ENCODE measurements around the gene AOC3.

AOC3 gene

GRCh38 chr17:42827472-42827871 lies 23.5 kb upstream of the AOC3 start:
- Histone ChIP-seq H3K4me1 (ENCODE audit: control insufficient read depth, insufficient read depth, low read length) (peaks cover 6% of the 10 kb centered on the region; the same call in 1 of the 2 replicates), H3K27ac (ENCODE audit: low read depth, low read length) (no peak overlapping the region), H3K9me3 (ENCODE audit: control insufficient read depth, insufficient read depth, low read depth, low read length) (no peaks in the 10 kb centered on the region), H3K36me3 (ENCODE audit: control insufficient read depth, insufficient read depth, low read length) (no peaks in the 10 kb centered on the region), H3K9ac (ENCODE audit: low read length) (no peak overlapping the region), H3K27me3 (ENCODE audit: control insufficient read depth, insufficient read depth, low read length) (peaks cover 12% of the 10 kb centered on the region; the same call in 1 of the 2 replicates), H3K4me3 (ENCODE audit: low read depth, low read length) (no peak overlapping the region)

GRCh38 chr17:42830971-42831370 lies 20.0 kb upstream of the AOC3 start:
- Histone ChIP-seq H3K27ac (ENCODE audit: low read depth, low read length) (no peak overlapping the region), H3K4me3 (ENCODE audit: low read depth, low read length) (no peak overlapping the region), H3K4me1 (ENCODE audit: control insufficient read depth, insufficient read depth, low read length) (peaks cover 7% of the 10 kb centered on the region; the same call in 1 of the 2 replicates), H3K27me3 (ENCODE audit: control insufficient read depth, insufficient read depth, low read length) (peaks cover 12% of the 10 kb centered on the region; the same call in 1 of the 2 replicates), H3K9ac (ENCODE audit: low read length) (no peak overlapping the region), H3K9me3 (ENCODE audit: control insufficient read depth, insufficient read depth, low read depth, low read length) (no peaks in the 10 kb centered on the region), H3K36me3 (ENCODE audit: control insufficient read depth, insufficient read depth, low read length) (peaks cover 16% of the 10 kb centered on the region)

GRCh38 chr17:42832213-42832933 lies 18.6 kb upstream of the AOC3 start:
- peak overlapping the region; percentile 93 for H3K9ac ChIP-seq (ENCODE audit: low read length)
- peaks cover 7% of the 10 kb centered on the region; the same call in 1 of the 2 replicates for H3K4me1 ChIP-seq (ENCODE audit: control insufficient read depth, insufficient read depth, low read length)
- peak overlapping the region; percentile 86 for H3K27ac ChIP-seq (ENCODE audit: low read depth, low read length)
- peaks cover 7% of the 10 kb centered on the region; the same call in 1 of the 2 replicates for H3K27me3 ChIP-seq (ENCODE audit: control insufficient read depth, insufficient read depth, low read length)
- peak overlapping the region; percentile 83 for H3K4me3 ChIP-seq (ENCODE audit: low read depth, low read length)
- H3K36me3 ChIP-seq (ENCODE audit: control insufficient read depth, insufficient read depth, low read length): peaks cover 26% of the 10 kb centered on the region
- H3K9me3 ChIP-seq (ENCODE audit: control insufficient read depth, insufficient read depth, low read depth, low read length): no peaks in the 10 kb centered on the region

GRCh38 chr17:42832934-42833766 lies 17.8 kb upstream of the AOC3 start, which contains the start of gene PSME3:
PSME3 (plus strand) TSS chr17:42833397; CDS start chr17:42833632, 235 bp downstream.
- peak within 1 kb of the TSS; percentile 86 for H3K27ac ChIP-seq (ENCODE audit: low read depth, low read length)
- H3K4me1 ChIP-seq (ENCODE audit: control insufficient read depth, insufficient read depth, low read length): peaks cover 7% of the 10 kb centered on the region; the same call in 1 of the 2 replicates
- peak within 1 kb of the TSS; percentile 93 for H3K9ac ChIP-seq (ENCODE audit: low read length)
- peak within 1 kb of the TSS; percentile 83 for H3K4me3 ChIP-seq (ENCODE audit: low read depth, low read length)
- H3K27me3 ChIP-seq (ENCODE audit: control insufficient read depth, insufficient read depth, low read length): 0 out of 2 replicates have a peak, but pooled peaks cover 3% of the 10 kb centered on the region
- H3K9me3 ChIP-seq (ENCODE audit: control insufficient read depth, insufficient read depth, low read depth, low read length): no peaks in the 10 kb centered on the region
- H3K36me3 ChIP-seq (ENCODE audit: control insufficient read depth, insufficient read depth, low read length): peaks cover 34% of the 10 kb centered on the region

- Histone ChIP-seq H3K4me3 (ENCODE audit: low read depth, low read length) (peak overlapping the region; percentile 83), H3K9me3 (ENCODE audit: control insufficient read depth, insufficient read depth, low read depth, low read length) (no peaks in the 10 kb centered on the region), H3K27ac (ENCODE audit: low read depth, low read length) (peak overlapping the region; percentile 86)
These were observed 17.1 kb upstream of the AOC3 start for GRCh38 chr17:42833767-42834422.

GRCh38 chr17:42835732-42836131 lies 15.3 kb upstream of the AOC3 start:
- Histone ChIP-seq H3K9me3 (ENCODE audit: control insufficient read depth, insufficient read depth, low read depth, low read length) (no peaks in the 10 kb centered on the region), H3K9ac (ENCODE audit: low read length) (no peak overlapping the region), H3K4me1 (ENCODE audit: control insufficient read depth, insufficient read depth, low read length) (peaks cover 7% of the 10 kb centered on the region; the same call in 1 of the 2 replicates), H3K36me3 (ENCODE audit: control insufficient read depth, insufficient read depth, low read length) (peaks cover 56% of the 10 kb centered on the region), H3K4me3 (ENCODE audit: low read depth, low read length) (no peak overlapping the region), H3K27me3 (ENCODE audit: control insufficient read depth, insufficient read depth, low read length) (no peaks in the 10 kb centered on the region), H3K27ac (ENCODE audit: low read depth, low read length) (no peak overlapping the region)

More at GRCh38 chr17:42833767-42834422, 17.1 kb upstream of the AOC3 start:
- Histone ChIP-seq H3K36me3 (ENCODE audit: control insufficient read depth, insufficient read depth, low read length) (peaks cover 42% of the 10 kb centered on the region), H3K4me1 (ENCODE audit: control insufficient read depth, insufficient read depth, low read length) (peaks cover 7% of the 10 kb centered on the region; the same call in 1 of the 2 replicates), H3K9ac (ENCODE audit: low read length) (peak overlapping the region; percentile 93), H3K27me3 (ENCODE audit: control insufficient read depth, insufficient read depth, low read length) (0 out of 2 replicates have a peak, but pooled peaks cover 3% of the 10 kb centered on the region)

GRCh38 chr17:42841975-42842685 lies 8.9 kb upstream of the AOC3 start:
- no peaks in the 10 kb centered on the region for H3K9me3 ChIP-seq (ENCODE audit: control insufficient read depth, insufficient read depth, low read depth, low read length)
- H3K4me1 ChIP-seq (ENCODE audit: control insufficient read depth, insufficient read depth, low read length): no peaks in the 10 kb centered on the region
- H3K27me3 ChIP-seq (ENCODE audit: control insufficient read depth, insufficient read depth, low read length): no peaks in the 10 kb centered on the region
- no peak overlapping the region for H3K27ac ChIP-seq (ENCODE audit: low read depth, low read length)
- no peak overlapping the region for H3K9ac ChIP-seq (ENCODE audit: low read length)
- no peak overlapping the region for H3K4me3 ChIP-seq (ENCODE audit: low read depth, low read length)
- H3K36me3 ChIP-seq (ENCODE audit: control insufficient read depth, insufficient read depth, low read length): peaks cover 83% of the 10 kb centered on the region

GRCh38 chr17:42843358-42843934 lies 7.6 kb upstream of the AOC3 start:
- Histone ChIP-seq H3K4me1 (ENCODE audit: control insufficient read depth, insufficient read depth, low read length) (no peaks in the 10 kb centered on the region), H3K4me3 (ENCODE audit: low read depth, low read length) (no peak overlapping the region), H3K9ac (ENCODE audit: low read length) (no peak overlapping the region), H3K36me3 (ENCODE audit: control insufficient read depth, insufficient read depth, low read length) (peaks cover 70% of the 10 kb centered on the region), H3K27me3 (ENCODE audit: control insufficient read depth, insufficient read depth, low read length) (no peaks in the 10 kb centered on the region), H3K9me3 (ENCODE audit: control insufficient read depth, insufficient read depth, low read depth, low read length) (no peaks in the 10 kb centered on the region), H3K27ac (ENCODE audit: low read depth, low read length) (no peak overlapping the region)

- Histone ChIP-seq H3K9ac (ENCODE audit: low read length) (no peak within 1 kb of the TSS), H3K9me3 (ENCODE audit: control insufficient read depth, insufficient read depth, low read depth, low read length) (no peaks in the 10 kb centered on the region), H3K4me3 (ENCODE audit: low read depth, low read length) (no peak within 1 kb of the TSS), H3K36me3 (ENCODE audit: control insufficient read depth, insufficient read depth, low read length) (peaks cover 62% of the 10 kb centered on the region), H3K27me3 (ENCODE audit: control insufficient read depth, insufficient read depth, low read length) (no peaks in the 10 kb centered on the region), H3K4me1 (ENCODE audit: control insufficient read depth, insufficient read depth, low read length) (no peaks in the 10 kb centered on the region), H3K27ac (ENCODE audit: low read depth, low read length) (no peak within 1 kb of the TSS)
These were observed 6.7 kb upstream of the AOC3 start, which contains the start of gene AOC2 for GRCh38 chr17:42844271-42844670. AOC2 (plus strand) TSS chr17:42844580; CDS start chr17:42844627, 47 bp downstream.

Measured in HUES6 (cell line).